VCaP (cell line): ENCODE data around the gene TCOF1.

ENCODE experiments used
- H3K27ac ChIP-seq: fragments of 450-650 bp; 2 replicates; pipeline ENCODE4 v1.5.1; 2017
- CTCF ChIP-seq: fragments of 450-650 bp; conservative IDR thresholded peaks from 2 replicates; pipeline ENCODE4 v1.5.1; 2017; ENCODE audit warnings: mild to moderate bottlenecking, moderate library complexity

TCOF1 gene

GRCh38 chr5:150428106-150428876 lies 70.8 kb downstream of the TCOF1 start:
- H3K27ac ChIP-seq, result no peak overlapping the region
- TF ChIP-seq CTCF, result no peak

GRCh38 chr5:150428978-150429377 lies 71.5 kb downstream of the TCOF1 start:
- no peak overlapping the region for H3K27ac ChIP-seq
- no peak for TF ChIP-seq CTCF

- TF ChIP-seq CTCF, result no peak
- H3K27ac ChIP-seq, result no peak overlapping the region
Observed at GRCh38 chr5:150429410-150429873, 71.9 kb downstream of the TCOF1 start.

- TF ChIP-seq CTCF, result no peak
- H3K27ac ChIP-seq, result no peak overlapping the region
Observed at GRCh38 chr5:150431048-150431447, 73.6 kb downstream of the TCOF1 start.

GRCh38 chr5:150431574-150431973 lies 74.1 kb downstream of the TCOF1 start:
- no peak for TF ChIP-seq CTCF
- H3K27ac ChIP-seq, result no peak overlapping the region

GRCh38 chr5:150434464-150434863 lies 77.0 kb downstream of the TCOF1 start:
- no peak for TF ChIP-seq CTCF
- no peak overlapping the region for H3K27ac ChIP-seq

GRCh38 chr5:150436141-150436680 lies 78.7 kb downstream of the TCOF1 start:
- peak; percentile 89 for TF ChIP-seq CTCF
- H3K27ac ChIP-seq, result no peak overlapping the region
